22Rv1 (cell line): ENCODE results near the gene ADIPOR2.

ENCODE experiments used
- H3K27ac ChIP-seq: fragments of 450-650 bp; 2 replicates; pipeline ENCODE4 v1.5.1; 2017
- ZFX ChIP-seq: fragments of 450-650 bp; IDR thresholded peaks from 2 replicates; pipeline ENCODE4 v1.6.1; 2017; ENCODE audit warnings: antibody characterized with exemption, borderline replicate concordance
- TF ChIP-seq, protein P1 (sequence below): fragments of 450-650 bp; IDR thresholded peaks from 2 replicates; pipeline ENCODE4 v1.5.1; 2017; ENCODE audit warnings: mild to moderate bottlenecking

The ADIPOR2 gene

DNA sequence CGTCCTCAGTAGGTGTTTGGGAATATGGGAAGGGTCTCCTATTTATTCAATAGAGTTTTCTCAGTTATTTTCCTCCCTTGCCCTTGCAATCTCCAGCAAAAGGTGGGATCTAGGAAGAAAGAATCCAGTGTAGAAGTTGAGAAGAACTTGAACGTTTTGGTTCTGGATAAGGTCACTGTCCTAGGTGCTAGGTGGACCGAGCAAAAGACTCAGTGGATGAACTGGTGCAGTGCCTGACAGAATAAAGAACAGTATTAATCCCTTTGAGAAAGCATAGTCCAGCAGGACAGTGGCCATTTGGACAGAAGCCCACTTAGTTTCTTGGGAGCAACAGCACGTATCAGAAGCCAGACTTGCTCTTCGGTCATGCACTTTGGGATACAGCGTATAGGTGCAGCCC lies 96.8 kb downstream of the ADIPOR2 start:
- H3K27ac ChIP-seq: no peak overlapping the region
- no peak for TF ChIP-seq ZFX
- TF ChIP-seq, protein P1, sequence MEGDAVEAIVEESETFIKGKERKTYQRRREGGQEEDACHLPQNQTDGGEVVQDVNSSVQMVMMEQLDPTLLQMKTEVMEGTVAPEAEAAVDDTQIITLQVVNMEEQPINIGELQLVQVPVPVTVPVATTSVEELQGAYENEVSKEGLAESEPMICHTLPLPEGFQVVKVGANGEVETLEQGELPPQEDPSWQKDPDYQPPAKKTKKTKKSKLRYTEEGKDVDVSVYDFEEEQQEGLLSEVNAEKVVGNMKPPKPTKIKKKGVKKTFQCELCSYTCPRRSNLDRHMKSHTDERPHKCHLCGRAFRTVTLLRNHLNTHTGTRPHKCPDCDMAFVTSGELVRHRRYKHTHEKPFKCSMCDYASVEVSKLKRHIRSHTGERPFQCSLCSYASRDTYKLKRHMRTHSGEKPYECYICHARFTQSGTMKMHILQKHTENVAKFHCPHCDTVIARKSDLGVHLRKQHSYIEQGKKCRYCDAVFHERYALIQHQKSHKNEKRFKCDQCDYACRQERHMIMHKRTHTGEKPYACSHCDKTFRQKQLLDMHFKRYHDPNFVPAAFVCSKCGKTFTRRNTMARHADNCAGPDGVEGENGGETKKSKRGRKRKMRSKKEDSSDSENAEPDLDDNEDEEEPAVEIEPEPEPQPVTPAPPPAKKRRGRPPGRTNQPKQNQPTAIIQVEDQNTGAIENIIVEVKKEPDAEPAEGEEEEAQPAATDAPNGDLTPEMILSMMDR: no peak

DNA sequence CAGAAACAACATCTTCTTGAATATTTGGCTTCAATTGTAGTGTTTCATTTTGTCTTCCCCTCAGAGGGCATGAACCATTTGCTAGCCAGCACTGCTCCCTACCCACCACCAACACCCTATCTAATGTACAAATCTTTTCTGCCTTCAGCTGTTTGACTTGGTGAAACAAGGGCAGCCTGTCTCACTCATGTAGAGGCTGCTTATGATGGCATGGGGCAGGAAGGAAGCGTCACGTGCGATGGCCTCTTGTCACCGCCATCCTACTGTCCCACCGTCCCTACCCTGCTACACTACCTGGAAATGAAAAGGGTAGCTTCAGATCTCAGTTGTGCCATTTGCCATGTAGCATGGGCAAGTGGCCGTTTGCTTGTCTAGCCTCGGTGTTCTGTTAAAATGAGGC lies 99.6 kb downstream of the ADIPOR2 start:
- no peak overlapping the region for H3K27ac ChIP-seq
- no peak for TF ChIP-seq ZFX
- TF ChIP-seq, protein P1: no peak

DNA sequence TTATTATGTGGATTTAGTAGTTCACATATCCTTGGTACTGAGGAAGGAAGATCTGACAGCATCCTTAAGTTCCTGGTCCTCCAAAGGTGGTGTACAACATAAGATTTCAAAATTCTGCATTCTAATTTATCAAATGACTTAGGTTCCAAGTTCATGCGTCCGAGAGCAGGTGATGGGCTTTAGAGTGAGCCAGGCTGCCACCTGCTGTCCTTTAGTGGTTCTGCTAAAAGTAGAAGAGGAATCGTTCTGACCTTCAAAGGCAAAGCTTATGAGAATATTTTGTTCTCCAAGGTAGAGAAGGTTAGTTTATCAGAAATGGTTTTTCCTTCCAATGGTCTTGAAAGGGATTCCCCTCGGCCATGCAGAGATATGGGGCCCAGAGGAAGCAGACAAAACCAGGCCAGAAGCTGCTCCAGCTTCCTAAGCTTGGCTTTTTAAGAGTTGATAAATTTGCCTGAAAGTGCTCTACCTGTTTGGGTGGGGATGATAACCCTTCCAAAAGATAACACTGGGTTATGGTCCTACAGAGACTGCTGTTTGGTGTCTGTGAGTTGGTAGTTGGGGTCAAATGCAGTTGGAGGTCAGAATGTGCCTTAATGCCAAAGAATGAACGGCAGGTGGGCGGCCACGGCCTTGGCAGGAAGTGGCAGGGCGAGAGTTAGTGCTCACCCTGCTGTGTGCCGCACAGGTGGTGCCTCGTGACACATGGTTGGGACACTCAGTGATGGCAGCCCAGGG lies 100.4 kb downstream of the ADIPOR2 start:
- TF ChIP-seq, protein P1: peak; percentile 93
- TF ChIP-seq ZFX: no peak
- no peak overlapping the region for H3K27ac ChIP-seq

DNA sequence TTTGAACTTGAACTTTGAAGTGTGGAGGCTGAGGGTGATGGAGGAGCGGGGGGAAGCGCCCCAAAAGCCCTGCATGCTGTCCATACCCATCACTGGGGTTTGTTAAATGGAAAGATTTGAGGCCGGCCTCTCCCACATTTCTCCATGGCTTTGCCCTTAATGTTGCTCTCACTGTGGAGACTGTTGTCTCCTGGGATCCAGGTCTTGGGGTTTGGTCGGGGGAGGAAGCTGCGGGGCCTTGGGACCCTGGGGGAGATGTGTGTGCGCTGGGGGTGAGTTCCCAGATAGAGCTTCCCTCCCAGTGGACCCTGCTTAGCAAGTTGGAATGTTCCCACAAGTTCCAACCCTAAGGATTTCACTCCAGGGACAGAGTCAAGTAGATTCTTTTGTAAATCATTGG lies 101.5 kb downstream of the ADIPOR2 start:
- no peak overlapping the region for H3K27ac ChIP-seq
- no peak for TF ChIP-seq ZFX
- TF ChIP-seq, protein P1: no peak

DNA sequence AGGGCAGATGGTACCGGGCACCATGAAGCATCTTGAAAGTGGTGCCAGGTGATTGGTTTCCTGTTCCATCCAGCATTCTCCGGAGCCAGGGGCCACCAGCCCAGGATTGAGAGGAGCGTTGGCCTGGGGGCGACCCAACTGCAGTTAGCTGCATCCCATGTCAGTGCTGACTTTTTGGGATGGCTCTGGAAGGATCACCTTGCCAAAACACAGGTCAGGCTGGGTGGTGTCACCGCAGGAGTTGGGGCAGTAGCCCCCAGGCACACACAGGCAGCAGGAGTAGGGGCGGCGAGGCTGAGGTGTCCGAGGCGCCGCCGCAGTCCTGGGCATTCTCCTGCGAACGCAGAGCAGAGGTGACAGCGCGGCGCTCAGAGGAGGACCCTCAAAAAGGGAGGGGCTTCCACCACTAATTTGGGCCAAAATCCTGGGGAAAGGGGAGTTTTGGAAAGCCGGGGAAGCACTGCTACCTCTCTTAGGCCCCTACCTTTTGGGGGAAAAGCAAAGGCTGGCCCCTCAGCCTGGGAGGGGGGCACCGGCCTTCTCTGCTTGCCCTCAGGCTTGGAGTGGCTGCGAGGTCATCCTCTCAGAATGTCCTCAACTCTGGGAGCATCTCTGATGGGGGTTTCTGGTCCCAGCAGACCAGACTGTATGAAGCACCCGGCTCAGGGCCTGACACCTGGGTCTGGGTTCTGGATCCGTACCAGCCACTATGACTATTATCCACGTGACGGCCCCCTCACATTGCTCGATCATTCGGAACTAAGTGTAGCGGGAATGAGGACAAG lies 102.7 kb downstream of the ADIPOR2 start:
- no peak for TF ChIP-seq ZFX
- TF ChIP-seq, protein P1: no peak
- no peak overlapping the region for H3K27ac ChIP-seq

DNA sequence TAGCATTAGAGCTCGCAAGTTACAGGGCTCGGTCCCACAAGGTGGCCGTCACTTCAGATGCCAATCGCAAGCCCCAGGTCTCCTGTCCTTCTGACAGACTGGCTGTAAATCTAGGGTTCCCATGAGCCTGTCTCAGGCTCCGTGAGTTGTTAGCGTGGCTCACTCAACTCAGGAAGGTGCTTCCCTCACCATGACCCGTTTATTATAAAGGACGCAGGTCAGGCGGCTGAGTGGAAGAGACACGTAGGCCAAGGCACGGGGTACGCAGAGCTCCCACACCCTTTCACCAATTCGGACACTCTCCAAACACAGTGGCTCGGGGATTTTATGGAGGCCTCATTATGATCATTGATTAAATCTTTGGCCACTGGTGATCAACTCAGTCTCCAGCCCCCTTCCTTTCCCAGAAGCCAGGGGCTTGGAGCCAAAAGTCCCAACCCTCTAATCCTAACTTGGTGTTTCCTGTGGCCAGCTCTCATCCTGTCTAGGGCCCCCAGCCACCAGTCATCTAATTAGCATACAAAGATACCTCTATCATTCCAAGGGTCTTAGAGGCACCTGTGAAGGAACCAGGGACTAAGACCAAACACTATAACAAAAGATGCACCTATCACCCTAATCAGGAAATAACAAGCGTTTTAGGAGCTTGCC lies 103.7 kb downstream of the ADIPOR2 start:
- TF ChIP-seq ZFX: no peak
- no peak overlapping the region for H3K27ac ChIP-seq

DNA sequence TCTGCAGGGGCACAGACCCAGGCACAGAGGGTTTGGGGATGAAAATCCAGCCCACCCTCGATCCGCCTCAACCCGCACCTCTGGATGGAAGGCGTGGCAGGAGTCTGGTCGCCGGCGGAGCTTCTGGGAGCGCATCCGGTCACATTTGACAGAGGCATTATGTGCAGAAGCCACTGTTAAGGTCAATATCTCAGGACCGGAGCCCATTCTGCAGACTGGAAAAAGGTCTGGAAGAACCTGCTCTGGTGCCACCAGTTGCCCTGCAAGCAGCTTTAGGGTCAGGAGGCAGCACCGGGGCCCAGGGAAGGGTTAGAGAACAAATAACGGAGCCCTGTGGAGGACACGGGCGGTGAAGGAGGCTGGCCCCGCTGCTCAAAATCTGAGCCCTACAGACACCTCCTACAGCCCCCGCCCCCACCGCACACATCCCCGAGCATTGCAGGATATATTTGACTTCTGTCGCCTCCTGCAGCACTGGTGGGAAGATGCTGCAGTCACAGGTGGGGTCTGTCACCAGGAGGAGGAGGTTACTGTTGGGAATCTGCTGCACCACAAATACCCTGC lies 104.4 kb downstream of the ADIPOR2 start:
- no peak overlapping the region for H3K27ac ChIP-seq
- TF ChIP-seq, protein P1: no peak
- no peak for TF ChIP-seq ZFX
